ENCODE results near the gene SHROOM3.

DNA sequence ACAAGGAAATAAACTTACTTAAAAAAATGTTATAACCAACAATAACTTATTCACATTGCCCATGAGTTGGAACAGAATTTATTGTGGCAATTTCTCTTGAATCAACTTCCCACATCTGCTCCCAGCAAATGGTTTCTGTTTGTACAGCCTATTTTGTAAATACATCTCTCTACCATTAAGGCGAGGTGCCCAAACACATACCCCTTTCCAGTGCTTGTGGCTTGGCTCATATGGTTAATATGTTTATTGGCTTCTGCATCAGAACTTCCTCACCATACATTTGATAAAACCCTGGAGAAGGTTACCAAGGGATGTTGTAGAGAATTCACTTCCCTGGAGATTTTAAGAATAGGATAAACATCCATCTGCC is 255.9 kb downstream of the SHROOM3 start:
- TF ChIP-seq POLR2A (IDR thresholded peaks at IDR 0.05) = no peak
- TF ChIP-seq, protein P1, sequence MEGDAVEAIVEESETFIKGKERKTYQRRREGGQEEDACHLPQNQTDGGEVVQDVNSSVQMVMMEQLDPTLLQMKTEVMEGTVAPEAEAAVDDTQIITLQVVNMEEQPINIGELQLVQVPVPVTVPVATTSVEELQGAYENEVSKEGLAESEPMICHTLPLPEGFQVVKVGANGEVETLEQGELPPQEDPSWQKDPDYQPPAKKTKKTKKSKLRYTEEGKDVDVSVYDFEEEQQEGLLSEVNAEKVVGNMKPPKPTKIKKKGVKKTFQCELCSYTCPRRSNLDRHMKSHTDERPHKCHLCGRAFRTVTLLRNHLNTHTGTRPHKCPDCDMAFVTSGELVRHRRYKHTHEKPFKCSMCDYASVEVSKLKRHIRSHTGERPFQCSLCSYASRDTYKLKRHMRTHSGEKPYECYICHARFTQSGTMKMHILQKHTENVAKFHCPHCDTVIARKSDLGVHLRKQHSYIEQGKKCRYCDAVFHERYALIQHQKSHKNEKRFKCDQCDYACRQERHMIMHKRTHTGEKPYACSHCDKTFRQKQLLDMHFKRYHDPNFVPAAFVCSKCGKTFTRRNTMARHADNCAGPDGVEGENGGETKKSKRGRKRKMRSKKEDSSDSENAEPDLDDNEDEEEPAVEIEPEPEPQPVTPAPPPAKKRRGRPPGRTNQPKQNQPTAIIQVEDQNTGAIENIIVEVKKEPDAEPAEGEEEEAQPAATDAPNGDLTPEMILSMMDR (IDR thresholded peaks at IDR 0.05) = no peak

Data from body of pancreas (tissue), 4 donors.